H1 (cell line): Measurements from ENCODE around the gene PPIB. TPM values are rescaled to one million over a fixed set of nuclear protein-coding genes. Genes with fewer than 3 reads are reported as not detected.

ENCODE experiments used
- CTCF ChIA-PET: fragments of 300-600 bp; sonication (Branson Sonifier 250); formaldehyde crosslinking; loops from one replicate; lab custom pipeline; 2021; ENCODE audit not compliant: partially characterized antibody; lab: Charles Lee
- POLR2A ChIA-PET: fragments of 300-600 bp; sonication (Branson Sonifier 250); formaldehyde crosslinking; loops from one replicate; lab custom pipeline; 2021; ENCODE audit warnings: inconsistent platforms; ENCODE audit not compliant: partially characterized antibody; lab: Charles Lee
- DNase-seq, 2 experiments: peaks; one replicate each; pipeline versions ENCODE4 v3.0.0 to v3.0.0-alpha.2; 2010 to 2022; ENCODE audit warnings: low spot score in 2 of 2, low read depth in 1 of 2, mixed read lengths in 1 of 2
- FAIRE-seq: peaks from 2 replicates; lab custom pipeline; 2011; peaks lifted over from hg19 to GRCh38; lab: Jason Lieb, UNC
- H2AFZ ChIP-seq: 2 replicates; pipeline ENCODE4 v1.8.1; 2012; ENCODE audit warnings: low read length, inconsistent platforms
- H2AK5ac ChIP-seq: 2 replicates; pipeline ENCODE4 v1.6.1; 2013; ENCODE audit warnings: low read depth, low read length
- H2BK120ac ChIP-seq: replicated peaks from 2 replicates; pipeline ENCODE3; 2013; ENCODE audit warnings: low read depth, low read length, inconsistent platforms
- H2BK12ac ChIP-seq: 2 replicates; pipeline ENCODE4 v1.6.1; 2013; ENCODE audit warnings: low read depth, low read length
- H2BK15ac ChIP-seq: 2 replicates; pipeline ENCODE4 v1.6.1; 2013; ENCODE audit warnings: low read length
- H2BK20ac ChIP-seq: 2 replicates; pipeline ENCODE4 v1.6.1; 2013; ENCODE audit warnings: low read length
- H2BK5ac ChIP-seq: 2 replicates; pipeline ENCODE4 v1.6.1; 2013; ENCODE audit warnings: low read depth, low read length
- H3K14ac ChIP-seq: 2 replicates; pipeline ENCODE4 v1.6.1; 2013; ENCODE audit warnings: inconsistent platforms; ENCODE audit not compliant: insufficient read length
- H3K18ac ChIP-seq: 2 replicates; pipeline ENCODE4 v1.6.1; 2013; ENCODE audit warnings: low read length; ENCODE audit errors: extremely low read depth
- H3K23ac ChIP-seq: 2 replicates; pipeline ENCODE4 v1.6.1; 2013; ENCODE audit warnings: inconsistent platforms; ENCODE audit not compliant: insufficient read length
- H3K23me2 ChIP-seq: 2 replicates; pipeline ENCODE4 v1.6.1; 2013; ENCODE audit warnings: low read depth, low read length
- H3K27ac ChIP-seq: 2 replicates; pipeline ENCODE4 v1.6.1; 2011; ENCODE audit warnings: low read depth, low read length, inconsistent platforms
- H3K27me3 ChIP-seq, 4 experiments: replicated peaks in 1 of 4; 1 replicate in 1 of 4; 2 replicates in 3 of 4; pipeline versions ENCODE4 v1.6.1 to v1.8.1; 2011 to 2013; ENCODE audit warnings: low read length in 3 of 4, mild to moderate bottlenecking in 3 of 4, inconsistent platforms in 2 of 4, mixed read lengths in 2 of 4, moderate library complexity in 1 of 4; ENCODE audit not compliant: control insufficient read depth in 3 of 4, insufficient read depth in 3 of 4; ENCODE audit errors: extremely low read depth in 1 of 4
- H3K36me3 ChIP-seq, 4 experiments: 2 replicates each; pipeline versions ENCODE4 v1.6.1 to v1.8.1; 2011 to 2013; ENCODE audit warnings: mild to moderate bottlenecking in 4 of 4, low read length in 3 of 4, moderate library complexity in 2 of 4, control low read depth in 1 of 4, inconsistent platforms in 1 of 4; ENCODE audit not compliant: insufficient read depth in 4 of 4, control insufficient read depth in 2 of 4
- H3K4ac ChIP-seq: replicated peaks from 2 replicates; pipeline ENCODE3; 2013; ENCODE audit warnings: low read length, low read depth, mixed read lengths, inconsistent platforms; ENCODE audit not compliant: insufficient read length
- H3K4me1 ChIP-seq, 4 experiments: replicated peaks in 1 of 4; 1 replicate in 1 of 4; 2 replicates in 3 of 4; pipeline versions ENCODE4 v1.6.1 to v1.8.1; 2011 to 2013; ENCODE audit warnings: low read length in 3 of 4, inconsistent platforms in 2 of 4, mixed read lengths in 1 of 4; ENCODE audit not compliant: insufficient read depth in 4 of 4, control insufficient read depth in 3 of 4
- H3K4me2 ChIP-seq, 2 experiments: 2 replicates each; pipeline versions ENCODE4 v1.6.1 to v1.8.1; 2011 to 2013; ENCODE audit warnings: low read depth in 2 of 2, low read length in 2 of 2, control low read depth in 1 of 2, inconsistent platforms in 1 of 2, mild to moderate bottlenecking in 1 of 2; ENCODE audit not compliant: insufficient read depth in 1 of 2
- H3K4me3 ChIP-seq, 4 experiments: fragments of 200-600, 300-600 bp in 1 of 4; sonication (generic), shearing (Covaris generic), sonication (Bioruptor Twin) in 1 of 4; 2 replicates each; pipeline versions ENCODE4 v1.5.1 to v1.8.1; 2011 to 2016; ENCODE audit warnings: low read length in 4 of 4, low read depth in 3 of 4, control low read depth in 2 of 4, inconsistent platforms in 2 of 4, mild to moderate bottlenecking in 2 of 4, mixed read lengths in 1 of 4, moderate library complexity in 1 of 4; ENCODE audit not compliant: insufficient read depth in 2 of 4; ENCODE audit errors: extremely low read depth in 1 of 4
- H3K56ac ChIP-seq: replicated peaks from 2 replicates; pipeline ENCODE3; 2013; ENCODE audit warnings: low read depth, mild to moderate bottlenecking, mixed read lengths, low read length, inconsistent platforms; ENCODE audit not compliant: insufficient read length
- H3K79me1 ChIP-seq: 2 replicates; pipeline ENCODE4 v1.6.1; 2013; ENCODE audit warnings: low read depth, low read length, control low read depth
- H3K79me2 ChIP-seq, 2 experiments: 2 replicates each; pipeline versions ENCODE4 v1.6.1 to v1.8.1; 2012 to 2013; ENCODE audit warnings: low read length in 2 of 2, mild to moderate bottlenecking in 2 of 2, inconsistent platforms in 1 of 2; ENCODE audit not compliant: insufficient read depth in 2 of 2, control insufficient read depth in 1 of 2
- H3K9ac ChIP-seq, 4 experiments: replicated peaks in 1 of 4; 1 replicate in 1 of 4; 2 replicates in 3 of 4; pipeline versions ENCODE4 v1.6.1 to v1.8.1; 2011 to 2013; ENCODE audit warnings: low read depth in 3 of 4, low read length in 3 of 4, control low read depth in 2 of 4, mild to moderate bottlenecking in 2 of 4, moderate library complexity in 2 of 4, inconsistent platforms in 1 of 4; ENCODE audit errors: extremely low read depth in 1 of 4
- H3K9me3 ChIP-seq, 2 experiments: 2 replicates each; pipeline versions ENCODE4 v1.6.1 to v1.8.1; 2012 to 2013; ENCODE audit warnings: mild to moderate bottlenecking in 2 of 2, moderate library complexity in 2 of 2, control low read depth in 1 of 2, inconsistent platforms in 1 of 2, low read depth in 1 of 2, low read length in 1 of 2, mixed read lengths in 1 of 2; ENCODE audit not compliant: insufficient read depth in 2 of 2
- H4K20me1 ChIP-seq, 2 experiments: replicated peaks in 1 of 2; 2 replicates each; pipeline versions ENCODE3 to v1.8.1; 2011 to 2013; ENCODE audit warnings: inconsistent platforms in 2 of 2, low read length in 2 of 2, mild to moderate bottlenecking in 1 of 2; ENCODE audit not compliant: insufficient read depth in 2 of 2, control insufficient read depth in 1 of 2
- H4K5ac ChIP-seq: 2 replicates; pipeline ENCODE4 v1.6.1; 2013; ENCODE audit warnings: low read length, low read depth, mixed read lengths, inconsistent platforms; ENCODE audit not compliant: insufficient read length
- H4K8ac ChIP-seq: 2 replicates; pipeline ENCODE4 v1.8.0; 2013; ENCODE audit warnings: mild to moderate bottlenecking, moderate library complexity, low read length, inconsistent platforms; ENCODE audit not compliant: insufficient read depth; ENCODE audit errors: extremely low read depth
- H4K91ac ChIP-seq: replicated peaks from 2 replicates; pipeline ENCODE3; 2013; ENCODE audit warnings: low read length, mixed read lengths, inconsistent platforms; ENCODE audit not compliant: insufficient read length
- BACH1 ChIP-seq: IDR thresholded peaks from 2 replicates; pipeline ENCODE4 v1.6.1; 2012; ENCODE audit warnings: low read length, improper control_type of control experiment
- CHD2 ChIP-seq: IDR thresholded peaks from 2 replicates; pipeline ENCODE4 v1.6.1; 2012; ENCODE audit warnings: low read length, improper control_type of control experiment
- EZH2 ChIP-seq: fragments of 200-600 bp; sonication (generic); IDR thresholded peaks from 2 replicates; pipeline ENCODE4 v1.7.1; 2012; ENCODE audit warnings: low read depth, mild to moderate bottlenecking, moderate library complexity, low read length, inconsistent platforms; ENCODE audit not compliant: severe bottlenecking
- KDM4A ChIP-seq: IDR thresholded peaks from one replicate; pipeline ENCODE4 v1.7.1; 2012; ENCODE audit warnings: low read depth, mild to moderate bottlenecking, moderate library complexity, low read length, inconsistent platforms; ENCODE audit not compliant: severe bottlenecking
- KDM5A ChIP-seq: fragments of 200-600 bp; IDR thresholded peaks from 2 replicates; pipeline ENCODE4 v1.7.1; 2012; ENCODE audit warnings: mild to moderate bottlenecking, low read length, inconsistent platforms, mixed read lengths
- MAFK ChIP-seq: IDR thresholded peaks from 2 replicates; pipeline ENCODE4 v1.6.1; 2012; ENCODE audit warnings: low read depth, mild to moderate bottlenecking, improper control_type of control experiment, low read length
- PHF8 ChIP-seq: fragments of 200-600 bp; sonication (generic); conservative IDR thresholded peaks from 2 replicates; pipeline ENCODE4 v1.7.1; 2012; ENCODE audit warnings: low read depth, mild to moderate bottlenecking, inconsistent platforms, low read length, moderate library complexity
- POU5F1 ChIP-seq: IDR thresholded peaks from 2 replicates; pipeline ENCODE4 v1.6.1; 2011; ENCODE audit warnings: low read depth, mild to moderate bottlenecking, low read length, moderate library complexity
- SAP30 ChIP-seq: fragments of 300-600 bp; sonication (generic); IDR thresholded peaks from 2 replicates; pipeline ENCODE4 v1.7.1; 2012; ENCODE audit warnings: low read length, moderate library complexity, mild to moderate bottlenecking, inconsistent platforms; ENCODE audit not compliant: insufficient read depth, insufficient replicate concordance
- TEAD4 ChIP-seq: IDR thresholded peaks from 2 replicates; pipeline ENCODE4 v1.6.1; 2012; ENCODE audit warnings: low read depth, low read length, inconsistent platforms, mixed read lengths
- WGBS, 2 experiments: shearing (Covaris generic) in 1 of 2; methylation state at CpG; one replicate each; pipeline versions ENCODE4 v1.1.6 to v1.1.7; 2013 to 2015; ENCODE audit warnings: low lambda C conversion rate in 2 of 2, mixed read lengths in 2 of 2, inconsistent platforms in 1 of 2, low coverage in 1 of 2, missing lambda C conversion rate in 1 of 2; ENCODE audit not compliant: insufficient replicate concordance in 2 of 2, insufficient coverage in 1 of 2, insufficient read length in 1 of 2; ENCODE audit errors: extremely low coverage in 1 of 2, missing lambda C conversion rate in 1 of 2; 5-methylcytosine and 5-hydroxymethylcytosine counted together
- polyA plus RNA-seq, 7 experiments: library from polyadenylated mRNA; depleted of rRNA in 3 of 7; stranded (reverse) in 5 of 7; unstranded in 2 of 7; fragments of >200 nt in 5 of 7; fragments of 200-250 nt in 2 of 7; gene quantifications; 1 replicate in 5 of 7; 2 replicates in 1 of 7; 4 replicates in 1 of 7; pipeline versions ENCODE4 v1.2.1 to v1.2.3, GENCODE V29; 2011 to 2013; ENCODE audit warnings: missing spikeins in 2 of 7, mixed read lengths in 2 of 7
- total RNA-seq: library from RNA; stranded (reverse); fragmentation: NEBNext Ultra II Directional; extraction: Animal tissue kit (Norgen Biotek cat#: 25700); gene quantifications from 2 replicates; pipeline ENCODE4 v1.2.1, GENCODE V29; 2021

PPIB gene
- total and polyA plus RNA-seq, 2 of the 8 experiments (the other 6 are each of a cell fraction or from before 2014, with no cell fraction given), result 558 to 579 TPM

- H2BK20ac ChIP-seq, result no peak overlapping the region
- H4K20me1 ChIP-seq, result no peaks in the 10 kb centered on the region
- no peak overlapping the region for H2BK12ac ChIP-seq
- no peak overlapping the region for H3K18ac ChIP-seq
- H3K4me1 ChIP-seq, result no peaks in the 10 kb centered on the region
- no peak overlapping the region for H3K27ac ChIP-seq
- no peaks in the 10 kb centered on the region for H3K27me3 ChIP-seq
- no peak overlapping the region for H3K56ac ChIP-seq
- WGBS, 2 experiments, result 92% methylated on average over 6 of the region's 6 CpGs; no CpG with 5 or more reads in 1 of the 2 experiments
- H2AK5ac ChIP-seq, result no peak overlapping the region
- no peak overlapping the region for H3K14ac ChIP-seq
- no peaks in the 10 kb centered on the region for H3K23me2 ChIP-seq
- H3K4me2 ChIP-seq, result no peak overlapping the region
- no peak overlapping the region for H3K9ac ChIP-seq
- peaks cover 12 to 51% (median 37%) of the 10 kb centered on the region in 4 experiments for H3K36me3 ChIP-seq
- H2BK5ac ChIP-seq, result no peak overlapping the region
- no peaks in the 10 kb centered on the region for H3K79me2 ChIP-seq
- FAIRE-seq (no peak), DNase-seq (no peak)
- no peak overlapping the region for H3K23ac ChIP-seq
- no peak overlapping the region for H3K4me3 ChIP-seq
- H3K79me1 ChIP-seq, result no peaks in the 10 kb centered on the region; the same call in 1 of the 2 replicates
- no peak overlapping the region for H4K5ac ChIP-seq
- POLR2A ChIA-PET, result no interaction called here
- no peaks in the 10 kb centered on the region for H3K9me3 ChIP-seq
- H2BK15ac ChIP-seq, result no peak overlapping the region
- H4K91ac ChIP-seq, result no peak overlapping the region
- H4K8ac ChIP-seq, result no peak overlapping the region
- no peak overlapping the region for H2BK120ac ChIP-seq
- H3K4ac ChIP-seq, result no peak overlapping the region
- H2AFZ ChIP-seq, result no peak overlapping the region
- CTCF ChIA-PET, result interaction anchor here (0.7 kb wide), 1 partner anchor 529 kb away, joined by 3 read pairs; no protein-coding TSS in a partner anchor
- TF ChIP-seq POU5F1 (no peak), TEAD4 (no peak), SAP30 (no peak), KDM5A (no peak), KDM4A (no peak), BACH1 (no peak), PHF8 (no peak), CHD2 (no peak), MAFK (no peak), EZH2 (no peak)
Measured at GRCh38 chr15:64127521-64128270, 35.1 kb downstream of the PPIB start.
